RWPE1 (cell line): ENCODE measurements around the gene ANKRD13C.

Experiments
- CTCF ChIA-PET: fragments of 350-600 bp; sonication (Branson Sonifier 250); formaldehyde crosslinking; extraction: SDS; loops from one replicate; lab custom pipeline; 2021; lab: Yijun Ruan, JAX
- POLR2A ChIA-PET: fragments of 400-600 bp; formaldehyde crosslinking; extraction: SDS; loops from one replicate; lab custom pipeline; 2020; ENCODE audit warnings: antibody characterized with exemption; ENCODE audit not compliant: low non-redundant PET; lab: Yijun Ruan, JAX
- DNase-seq: peaks from one replicate; pipeline ENCODE4 v3.0.0; 2012; ENCODE audit warnings: low spot score
- H3K27ac ChIP-seq: fragments of 450-650 bp; 2 replicates; pipeline ENCODE4 v1.5.1; 2017
- TF ChIP-seq, protein P1 (sequence below): fragments of 450-650 bp; conservative IDR thresholded peaks from 2 replicates; pipeline ENCODE4 v1.5.1; 2017; ENCODE audit warnings: low read depth, mild to moderate bottlenecking

ANKRD13C gene

DNA sequence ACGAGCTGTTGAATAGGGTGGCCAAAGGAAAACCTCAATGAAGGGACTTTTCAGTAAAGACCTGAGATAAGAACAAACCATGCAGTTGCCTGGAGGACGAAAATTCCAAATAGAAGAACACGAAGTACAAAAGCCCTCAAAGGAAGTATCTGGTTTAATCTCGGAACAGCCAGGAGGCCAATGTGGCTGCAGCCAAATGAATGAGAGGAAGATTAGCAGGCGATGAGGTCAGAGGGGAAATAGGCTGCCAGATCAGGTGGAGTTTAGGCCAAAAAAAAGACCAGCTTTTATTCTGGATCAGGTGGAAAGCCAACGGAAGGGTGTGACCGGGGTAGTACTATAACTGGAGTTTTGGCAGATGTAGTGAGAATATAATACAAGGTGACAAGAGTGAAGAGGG, 89.7 kb downstream of the ANKRD13C start:
- POLR2A ChIA-PET, result no interaction called here
- no peak for DNase-seq
- H3K27ac ChIP-seq, result no peak overlapping the region
- CTCF ChIA-PET, result no interaction called here
- TF ChIP-seq, protein P1, sequence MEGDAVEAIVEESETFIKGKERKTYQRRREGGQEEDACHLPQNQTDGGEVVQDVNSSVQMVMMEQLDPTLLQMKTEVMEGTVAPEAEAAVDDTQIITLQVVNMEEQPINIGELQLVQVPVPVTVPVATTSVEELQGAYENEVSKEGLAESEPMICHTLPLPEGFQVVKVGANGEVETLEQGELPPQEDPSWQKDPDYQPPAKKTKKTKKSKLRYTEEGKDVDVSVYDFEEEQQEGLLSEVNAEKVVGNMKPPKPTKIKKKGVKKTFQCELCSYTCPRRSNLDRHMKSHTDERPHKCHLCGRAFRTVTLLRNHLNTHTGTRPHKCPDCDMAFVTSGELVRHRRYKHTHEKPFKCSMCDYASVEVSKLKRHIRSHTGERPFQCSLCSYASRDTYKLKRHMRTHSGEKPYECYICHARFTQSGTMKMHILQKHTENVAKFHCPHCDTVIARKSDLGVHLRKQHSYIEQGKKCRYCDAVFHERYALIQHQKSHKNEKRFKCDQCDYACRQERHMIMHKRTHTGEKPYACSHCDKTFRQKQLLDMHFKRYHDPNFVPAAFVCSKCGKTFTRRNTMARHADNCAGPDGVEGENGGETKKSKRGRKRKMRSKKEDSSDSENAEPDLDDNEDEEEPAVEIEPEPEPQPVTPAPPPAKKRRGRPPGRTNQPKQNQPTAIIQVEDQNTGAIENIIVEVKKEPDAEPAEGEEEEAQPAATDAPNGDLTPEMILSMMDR, result no peak

DNA sequence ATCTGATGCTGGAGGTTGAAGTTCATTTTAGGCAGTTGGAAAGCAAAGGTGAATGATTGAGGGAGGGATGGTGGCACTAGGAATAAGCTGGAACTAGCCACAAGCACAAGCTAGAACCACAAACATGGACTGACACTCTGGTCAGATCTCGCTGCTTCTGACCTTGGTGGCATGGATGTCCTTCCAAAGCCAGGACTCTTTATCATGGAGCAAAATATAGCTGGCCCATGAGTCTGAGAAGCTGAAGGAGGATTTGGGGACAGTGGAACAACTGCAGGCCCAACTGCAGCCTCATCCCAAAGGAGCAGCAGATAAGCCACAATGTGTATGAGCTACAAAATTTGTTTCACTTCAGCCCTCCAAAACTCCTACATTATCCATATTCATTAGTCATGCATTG, 97.9 kb downstream of the ANKRD13C start:
- TF ChIP-seq, protein P1, result no peak
- ChIA-PET POLR2A (no interaction called here), CTCF (no interaction called here)
- DNase-seq, result no peak
- H3K27ac ChIP-seq, result no peak overlapping the region

DNA sequence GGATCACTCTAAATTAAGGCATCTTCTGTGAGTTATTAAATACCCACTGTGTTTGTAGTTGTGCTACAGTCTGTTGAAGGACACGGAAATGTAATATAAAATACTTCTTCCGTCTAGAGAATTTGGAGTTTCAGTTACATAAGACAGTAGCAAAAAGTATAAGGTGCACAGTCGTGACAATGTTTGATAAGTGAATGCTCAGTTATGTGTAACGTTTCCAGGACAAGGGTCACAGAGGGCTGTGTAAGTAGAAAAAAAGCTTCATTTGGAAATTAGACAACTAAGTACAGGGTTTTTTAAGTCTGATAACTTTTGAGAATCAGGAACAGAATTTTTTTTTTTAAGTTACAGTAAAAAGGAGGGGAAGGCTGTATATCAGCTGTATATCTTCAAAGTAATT, 105.8 kb downstream of the ANKRD13C start:
- CTCF ChIA-PET, result no interaction called here
- TF ChIP-seq, protein P1, result no peak
- H3K27ac ChIP-seq, result no peak overlapping the region
- no peak for DNase-seq
- POLR2A ChIA-PET, result no interaction called here

DNA sequence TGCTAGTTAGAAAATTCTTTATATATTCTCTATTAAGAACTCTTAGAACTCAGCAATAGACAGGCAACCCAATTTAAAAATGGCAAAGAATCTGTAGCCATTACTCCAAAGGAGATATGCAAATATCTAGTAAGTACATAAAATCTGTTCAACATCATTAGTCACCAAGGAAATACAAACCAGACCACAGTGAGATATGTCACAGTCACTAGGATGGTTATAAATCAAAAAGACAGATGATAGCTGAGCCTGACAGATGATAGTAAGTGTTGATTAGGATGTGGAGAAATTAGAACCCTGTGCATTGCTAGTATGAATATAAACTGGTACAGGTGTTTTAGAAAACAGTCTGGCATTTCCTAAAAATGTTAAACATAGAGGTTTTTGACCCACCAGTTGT, 106.8 kb downstream of the ANKRD13C start:
- H3K27ac ChIP-seq, result no peak overlapping the region
- CTCF ChIA-PET, result no interaction called here
- TF ChIP-seq, protein P1, result no peak
- POLR2A ChIA-PET, result no interaction called here
- DNase-seq, result no peak

DNA sequence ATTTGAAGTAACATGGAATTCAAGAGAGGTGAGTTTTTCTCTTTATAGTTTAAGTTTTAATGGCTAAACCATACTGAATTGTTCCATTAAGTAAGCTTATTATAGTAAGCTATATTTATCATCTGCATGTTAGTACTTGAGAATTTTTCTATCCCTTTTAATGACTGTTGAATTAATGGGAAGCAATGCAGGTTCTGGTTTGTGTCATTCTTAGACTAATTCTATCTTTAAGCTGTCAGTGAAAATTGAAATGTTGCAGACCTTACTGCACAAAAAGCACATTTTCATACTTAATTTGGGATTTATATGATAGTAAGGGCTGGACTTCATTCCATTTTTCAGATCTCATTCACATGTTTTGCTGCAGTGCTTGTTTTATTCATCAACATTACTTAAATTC, 107.4 kb downstream of the ANKRD13C start:
- H3K27ac ChIP-seq, result no peak overlapping the region
- CTCF ChIA-PET, result no interaction called here
- TF ChIP-seq, protein P1, result no peak
- POLR2A ChIA-PET, result no interaction called here
- DNase-seq, result no peak

DNA sequence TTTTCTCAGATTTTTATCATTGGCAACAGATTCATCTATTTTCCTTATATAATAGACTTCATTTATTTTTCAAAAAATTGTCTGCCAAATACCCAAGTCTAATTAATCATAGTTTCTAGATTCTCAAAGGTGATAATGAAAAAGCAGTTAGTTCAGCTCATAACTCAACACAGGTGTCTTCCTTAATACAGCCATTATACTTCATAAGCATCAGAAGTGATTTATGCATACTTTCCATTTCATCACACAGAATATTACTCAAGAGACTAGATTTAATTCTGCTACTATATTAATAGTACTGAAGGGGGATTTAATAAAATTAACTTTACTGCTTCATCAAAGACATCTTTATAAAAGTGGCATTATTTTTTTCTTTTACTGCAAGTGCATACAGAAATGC, 114.6 kb downstream of the ANKRD13C start:
- ChIA-PET POLR2A (no interaction called here), CTCF (no interaction called here)

More for the DNA sequence above, 114.6 kb downstream of the ANKRD13C start:
- H3K27ac ChIP-seq, result no peak overlapping the region
- no peak for DNase-seq
- TF ChIP-seq, protein P1, result no peak
